ENCODE measurements around the gene SSNA1.
A peak's percentile ranks its signal among the peaks of the same experiment; 100 is the strongest.

SSNA1 gene

GRCh38 chr9:137174722-137175293, 13.7 kb upstream of the SSNA1 start (continued):
- TF ChIP-seq, protein P1, sequence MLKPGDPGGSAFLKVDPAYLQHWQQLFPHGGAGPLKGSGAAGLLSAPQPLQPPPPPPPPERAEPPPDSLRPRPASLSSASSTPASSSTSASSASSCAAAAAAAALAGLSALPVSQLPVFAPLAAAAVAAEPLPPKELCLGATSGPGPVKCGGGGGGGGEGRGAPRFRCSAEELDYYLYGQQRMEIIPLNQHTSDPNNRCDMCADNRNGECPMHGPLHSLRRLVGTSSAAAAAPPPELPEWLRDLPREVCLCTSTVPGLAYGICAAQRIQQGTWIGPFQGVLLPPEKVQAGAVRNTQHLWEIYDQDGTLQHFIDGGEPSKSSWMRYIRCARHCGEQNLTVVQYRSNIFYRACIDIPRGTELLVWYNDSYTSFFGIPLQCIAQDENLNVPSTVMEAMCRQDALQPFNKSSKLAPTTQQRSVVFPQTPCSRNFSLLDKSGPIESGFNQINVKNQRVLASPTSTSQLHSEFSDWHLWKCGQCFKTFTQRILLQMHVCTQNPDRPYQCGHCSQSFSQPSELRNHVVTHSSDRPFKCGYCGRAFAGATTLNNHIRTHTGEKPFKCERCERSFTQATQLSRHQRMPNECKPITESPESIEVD (tag by site-specific recombination; IDR thresholded peaks at IDR 0.05) = no peak
- TF ChIP-seq ZNF510 (tag by site-specific recombination; IDR thresholded peaks at IDR 0.05; ENCODE audit: insufficient replicate concordance) (no peak), ZNF580 (tag by site-specific recombination; IDR thresholded peaks at IDR 0.05) (no peak), ZNF521 (tag by site-specific recombination; IDR thresholded peaks at IDR 0.05) (no peak), ZNF18 (tag by site-specific recombination; IDR thresholded peaks at IDR 0.05) (no peak), PRDM2 (tag by site-specific recombination; IDR thresholded peaks at IDR 0.05; ENCODE audit: borderline replicate concordance) (no peak)
- TF ChIP-seq, protein P2, sequence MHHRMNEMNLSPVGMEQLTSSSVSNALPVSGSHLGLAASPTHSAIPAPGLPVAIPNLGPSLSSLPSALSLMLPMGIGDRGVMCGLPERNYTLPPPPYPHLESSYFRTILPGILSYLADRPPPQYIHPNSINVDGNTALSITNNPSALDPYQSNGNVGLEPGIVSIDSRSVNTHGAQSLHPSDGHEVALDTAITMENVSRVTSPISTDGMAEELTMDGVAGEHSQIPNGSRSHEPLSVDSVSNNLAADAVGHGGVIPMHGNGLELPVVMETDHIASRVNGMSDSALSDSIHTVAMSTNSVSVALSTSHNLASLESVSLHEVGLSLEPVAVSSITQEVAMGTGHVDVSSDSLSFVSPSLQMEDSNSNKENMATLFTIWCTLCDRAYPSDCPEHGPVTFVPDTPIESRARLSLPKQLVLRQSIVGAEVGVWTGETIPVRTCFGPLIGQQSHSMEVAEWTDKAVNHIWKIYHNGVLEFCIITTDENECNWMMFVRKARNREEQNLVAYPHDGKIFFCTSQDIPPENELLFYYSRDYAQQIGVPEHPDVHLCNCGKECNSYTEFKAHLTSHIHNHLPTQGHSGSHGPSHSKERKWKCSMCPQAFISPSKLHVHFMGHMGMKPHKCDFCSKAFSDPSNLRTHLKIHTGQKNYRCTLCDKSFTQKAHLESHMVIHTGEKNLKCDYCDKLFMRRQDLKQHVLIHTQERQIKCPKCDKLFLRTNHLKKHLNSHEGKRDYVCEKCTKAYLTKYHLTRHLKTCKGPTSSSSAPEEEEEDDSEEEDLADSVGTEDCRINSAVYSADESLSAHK (tag by site-specific recombination; IDR thresholded peaks at IDR 0.05) = no peak

DNA sequence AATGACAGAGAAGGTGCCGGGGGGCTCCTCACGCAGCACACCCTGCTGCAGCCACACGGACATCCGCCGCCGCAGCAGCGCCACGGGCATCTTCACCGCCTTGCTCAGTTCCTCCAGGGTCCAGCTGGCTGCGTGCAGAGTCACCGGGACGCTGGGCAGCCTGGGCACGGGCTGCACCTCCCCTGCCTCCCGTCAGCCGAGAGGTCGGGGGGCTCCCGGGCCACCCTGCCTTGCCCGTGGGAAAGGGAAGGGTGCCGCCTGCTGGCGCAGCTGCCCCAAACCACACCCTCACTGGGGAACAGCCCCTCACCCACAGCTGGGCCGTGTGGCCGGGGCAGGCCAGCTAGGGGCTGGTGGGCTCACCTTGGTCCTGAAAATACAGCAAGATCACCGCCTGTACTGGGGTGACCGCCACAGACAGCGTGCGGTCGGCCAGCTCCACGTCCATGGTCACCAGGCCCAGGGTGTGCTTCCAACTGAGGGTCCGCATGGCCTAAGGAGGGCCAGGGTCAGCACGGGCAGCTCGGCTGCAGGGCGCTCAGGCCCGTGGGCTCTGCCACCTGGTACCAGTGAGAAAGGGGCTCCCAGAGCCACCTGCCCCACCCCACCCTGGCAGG, 13.0 kb upstream of the SSNA1 start:
- ChIA-PET POLR2A (interaction anchor here (0.8 to 3.1 kb wide), 6 partner anchors 8 to 69 kb away, joined by 3 to 20 read pairs (median 6); partner anchors contain the start of genes ANAPC2 and SSNA1), CTCF (interaction anchor here (1.1 to 3.1 kb wide), 4 partner anchors 20 to 61 kb away, joined by 4 to 12 read pairs (median 6); no protein-coding TSS in a partner anchor)
- no peaks in the 10 kb centered on the region for H3K9me3 ChIP-seq (ENCODE audit: control insufficient read depth, insufficient read depth, low read depth, low read length)
- no peak overlapping the region for H3K27ac ChIP-seq (ENCODE audit: extremely low read depth, low read depth, low read length)
- H3K4me3 ChIP-seq (ENCODE audit: low read depth, low read length) = no peak overlapping the region
- TF ChIP-seq ZNF10 (tag by site-specific recombination; IDR thresholded peaks at IDR 0.05) = no peak
- TF ChIP-seq ZNF501 (tag by site-specific recombination; IDR thresholded peaks at IDR 0.05) = no peak
- TF ChIP-seq ZSCAN16 (tag by site-specific recombination; IDR thresholded peaks at IDR 0.05) = no peak
- 0 out of 2 replicates have a peak, but pooled peaks have one; percentile 28 for TF ChIP-seq HOXC10 (CRISPR knock-in tag; IDR thresholded peaks at IDR 0.05)
- TF ChIP-seq PRDM10 (tag by site-specific recombination; IDR thresholded peaks at IDR 0.05) = no peak
- no peaks in the 10 kb centered on the region for H3K4me1 ChIP-seq (ENCODE audit: control insufficient read depth, insufficient read depth, low read length)
- peaks cover 0 to 35% of the 10 kb centered on the region in 2 experiments; a peak in 2 of 3 replicates for H3K36me3 ChIP-seq (ENCODE audit: control insufficient read depth in 2 of 2, insufficient read depth in 1 of 2, low read length in 2 of 2)

Measured in HEK293 (cell line).